Activated T-helper 2 cell treated with anti-CD3 and anti-CD28 coated beads, Interferon-gamma antibody, Interleukin-2, Interleukin-4, amounts not matched to agents 10 μg/mL and 5 μg/mL and 100 μg/mL, durations not matched to agents 14 hours and 24 hours and 36 hours (primary cell): ENCODE measurements around the gene CPED1. TPM values are rescaled to one million over a fixed set of nuclear protein-coding genes. Genes with fewer than 3 reads are reported as not detected.
"Not testable (repeated sequence)": the region's sequence is repeated elsewhere in the genome, so short reads cannot be mapped to it uniquely, and the experiment has no call there.

Source experiments
- DNase-seq: peaks from one replicate; pipeline ENCODE4 v3.0.0; 2021; ENCODE audit warnings: low spot score
- H3K27ac Mint-ChIP-seq: one replicate; pipeline ENCODE4 v1.8.0; 2021; ENCODE audit warnings: mixed read lengths
- H3K27me3 Mint-ChIP-seq: one replicate; pipeline ENCODE4 v1.8.0; 2021; ENCODE audit warnings: low read depth, mixed read lengths
- H3K36me3 Mint-ChIP-seq: one replicate; pipeline ENCODE4 v1.8.0; 2021; ENCODE audit warnings: low read depth, mixed read lengths
- H3K4me1 Mint-ChIP-seq: one replicate; pipeline ENCODE4 v1.8.0; 2021; ENCODE audit warnings: low read depth, mixed read lengths
- H3K4me3 Mint-ChIP-seq: one replicate; pipeline ENCODE4 v1.8.0; 2021; ENCODE audit warnings: low read depth, mild to moderate bottlenecking, moderate library complexity, mixed read lengths
- H3K9me3 Mint-ChIP-seq: one replicate; pipeline ENCODE4 v1.8.0; 2021; ENCODE audit warnings: mixed read lengths
- intact Hi-C: fragments of 100-400 bp; cut with micrococcal nuclease; formaldehyde crosslinking; loops from one replicate; pipeline ENCODE4 v1.15.1; 2023
- total RNA-seq: library from RNA; stranded (reverse); gene quantifications from 2 replicates; pipeline ENCODE4 v1.2.3, GENCODE V29; 2022

CPED1 gene
- total RNA-seq, 1 donor from 2014 or later, result not detected

DNA sequence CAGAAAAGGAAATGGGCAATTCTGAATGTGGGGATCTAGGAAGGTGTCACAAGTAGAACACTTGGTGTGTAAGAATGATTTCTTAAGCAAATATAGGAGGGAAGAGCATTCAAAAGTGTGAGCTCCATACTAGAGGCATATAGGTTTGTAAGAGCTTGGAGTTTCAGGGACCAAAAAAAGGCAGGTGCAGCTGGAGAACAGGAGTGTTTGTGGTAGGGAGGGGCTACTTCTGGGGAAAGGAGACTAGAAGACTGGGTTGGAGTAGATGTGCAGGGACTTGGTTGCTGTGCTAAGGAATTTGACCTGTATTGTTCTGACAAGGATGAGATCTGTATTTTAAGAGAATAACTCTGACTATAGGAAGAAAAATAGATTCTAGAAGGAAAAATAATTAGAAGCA, 46.4 kb downstream of the CPED1 start:
- no peaks in the 10 kb centered on the region for H3K9me3 Mint-ChIP-seq
- no peaks in the 10 kb centered on the region for H3K4me1 Mint-ChIP-seq
- no peak for DNase-seq
- intact Hi-C loops, result no loop called here
- no peaks in the 10 kb centered on the region for H3K36me3 Mint-ChIP-seq
- no peak overlapping the region for H3K4me3 Mint-ChIP-seq
- no peak overlapping the region for H3K27ac Mint-ChIP-seq
- H3K27me3 Mint-ChIP-seq, result no peaks in the 10 kb centered on the region

DNA sequence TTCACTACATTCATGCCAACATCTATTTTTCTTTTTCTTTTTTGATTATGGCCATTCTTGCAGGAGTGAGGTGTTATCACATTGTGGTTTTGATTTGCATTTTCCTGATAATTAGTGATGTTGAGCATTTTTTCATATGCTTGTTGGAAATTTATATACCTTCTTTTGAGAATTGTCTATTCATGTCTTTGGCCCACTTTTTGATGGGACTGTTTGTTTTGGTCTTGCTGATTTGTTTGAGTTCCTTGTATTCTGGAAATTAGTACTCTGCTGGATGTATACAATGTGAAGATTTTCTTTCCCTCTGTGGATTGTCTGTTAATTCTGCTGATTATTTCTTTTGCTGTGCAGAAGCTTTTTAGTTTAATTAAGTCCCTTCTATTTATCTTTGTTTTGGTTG, 48.3 kb downstream of the CPED1 start:
- intact Hi-C loops, DNase-seq, H3K4me1 Mint-ChIP-seq, H3K27ac Mint-ChIP-seq, H3K4me3 Mint-ChIP-seq, H3K9me3 Mint-ChIP-seq, H3K36me3 Mint-ChIP-seq, H3K27me3 Mint-ChIP-seq: not testable (repeated sequence)

DNA sequence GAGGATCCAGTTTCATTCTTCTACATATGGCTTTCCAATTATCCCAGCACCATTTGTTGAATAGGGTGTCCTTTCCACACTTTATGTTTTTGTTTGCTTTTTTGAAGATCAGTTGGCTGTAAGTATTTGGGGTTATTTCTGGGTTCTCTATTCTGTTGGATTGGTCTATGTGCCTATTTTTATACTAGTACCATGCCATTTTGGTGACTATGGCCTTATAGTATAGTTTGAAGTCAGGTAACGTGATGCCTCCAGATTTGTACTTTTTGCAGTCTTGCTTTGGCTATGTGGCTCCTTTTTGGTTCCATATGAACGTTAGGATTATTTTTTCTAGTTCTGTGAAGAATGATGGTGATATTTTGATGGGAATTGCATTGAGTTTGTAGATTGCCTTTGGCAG, 48.8 kb downstream of the CPED1 start:
- H3K4me3 Mint-ChIP-seq, H3K27ac Mint-ChIP-seq, H3K4me1 Mint-ChIP-seq, intact Hi-C loops, H3K27me3 Mint-ChIP-seq, H3K36me3 Mint-ChIP-seq, DNase-seq, H3K9me3 Mint-ChIP-seq: not testable (repeated sequence)

DNA sequence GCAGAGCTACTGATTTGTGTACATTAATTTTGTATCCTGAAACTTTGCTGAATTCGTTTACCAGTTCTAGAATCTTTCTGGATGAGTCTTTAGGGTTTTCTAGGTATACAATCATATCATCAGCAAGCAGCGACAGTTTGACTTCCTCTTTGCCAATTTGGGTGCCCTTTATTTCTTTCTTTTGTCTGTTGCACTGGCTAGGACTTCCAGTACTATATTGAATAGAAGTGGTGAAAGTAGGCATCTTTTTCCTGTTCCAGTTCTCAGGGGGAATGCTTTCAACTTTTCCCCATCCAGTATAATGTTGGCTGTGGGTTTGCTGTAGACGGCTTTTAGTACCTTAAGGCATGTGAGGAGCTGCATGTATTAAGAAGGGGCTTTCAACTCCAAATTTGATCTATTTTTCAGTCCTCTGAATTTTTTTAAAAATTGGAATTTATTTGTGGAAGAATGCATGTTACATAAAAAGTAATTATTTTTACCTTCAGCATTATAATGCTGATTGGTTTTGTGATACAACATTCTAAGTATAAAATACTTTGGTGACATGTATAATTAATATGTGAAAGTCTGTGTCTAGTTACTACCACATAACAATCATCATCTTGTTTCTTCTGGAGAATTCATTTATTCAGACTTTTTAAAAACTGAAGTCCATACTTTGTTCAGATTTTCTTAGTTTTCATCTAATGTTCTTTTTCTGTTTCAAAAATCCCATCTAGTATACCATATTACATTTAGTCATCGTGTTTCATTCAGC, 49.6 kb downstream of the CPED1 start:
- Mint-ChIP-seq H3K4me1 (no peaks in the 10 kb centered on the region), H3K27me3 (no peaks in the 10 kb centered on the region), H3K27ac (no peak overlapping the region), H3K36me3 (no peaks in the 10 kb centered on the region), H3K4me3 (no peak overlapping the region), H3K9me3 (no peaks in the 10 kb centered on the region)
- DNase-seq, result no peak
- intact Hi-C loops, result no loop called here

DNA sequence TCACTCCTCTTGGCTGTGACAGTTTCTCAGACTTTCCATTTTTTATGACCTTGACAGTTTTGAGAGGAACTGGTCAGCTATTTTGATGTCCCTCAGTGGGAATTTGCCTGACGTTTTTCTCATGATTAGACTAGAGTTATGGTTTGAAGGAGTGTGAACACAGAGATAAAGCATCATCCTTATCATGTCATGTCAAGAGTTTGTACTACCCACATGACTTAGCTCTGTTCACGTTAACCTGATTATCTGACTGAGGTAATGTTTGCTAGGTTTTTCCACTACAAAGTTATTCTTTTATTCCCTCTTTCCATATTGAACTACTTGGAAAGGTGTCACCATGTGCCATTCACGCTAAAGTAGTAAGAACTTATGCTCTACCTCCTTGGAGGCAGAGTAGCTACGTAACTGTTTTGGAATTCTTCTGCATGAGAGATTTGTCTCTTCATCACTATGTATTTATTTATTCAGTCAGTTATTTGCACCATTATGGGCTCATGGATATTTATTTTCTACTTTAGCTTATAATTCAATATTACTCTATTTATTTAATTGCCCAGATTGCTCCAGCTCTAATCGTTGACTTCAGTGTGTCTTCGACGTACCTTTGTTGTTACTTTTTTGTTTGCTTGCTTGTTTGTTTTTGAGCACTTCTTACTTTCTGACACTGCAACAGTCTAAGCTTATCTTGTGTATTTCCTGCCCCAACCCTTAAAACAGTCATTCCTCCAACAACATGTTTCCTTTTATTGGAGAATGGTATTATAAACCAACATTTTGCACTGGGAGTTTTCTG, 50.4 kb downstream of the CPED1 start:
- H3K27ac Mint-ChIP-seq, result no peak overlapping the region
- H3K36me3 Mint-ChIP-seq, result no peaks in the 10 kb centered on the region
- H3K9me3 Mint-ChIP-seq, result no peaks in the 10 kb centered on the region
- peaks cover 3% of the 10 kb centered on the region for H3K27me3 Mint-ChIP-seq
- DNase-seq, result no peak
- H3K4me1 Mint-ChIP-seq, result no peaks in the 10 kb centered on the region
- H3K4me3 Mint-ChIP-seq, result no peak overlapping the region
- intact Hi-C loops, result no loop called here

DNA sequence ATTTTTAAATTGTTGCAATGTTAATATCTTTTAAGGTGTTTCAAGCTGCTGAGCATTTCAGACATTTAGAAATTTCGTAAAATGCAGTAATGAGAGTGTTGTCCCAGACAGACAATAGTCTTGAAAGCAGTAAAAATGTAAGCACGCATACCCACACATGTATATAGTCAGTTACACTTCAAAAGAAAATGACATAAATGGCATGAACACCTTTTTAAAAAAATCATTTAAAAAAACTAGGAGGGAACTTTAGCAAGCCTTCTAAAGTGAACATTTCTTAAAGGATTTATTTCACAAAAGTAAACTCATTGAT, 51.0 kb downstream of the CPED1 start:
- intact Hi-C loops, result no loop called here
- Mint-ChIP-seq H3K36me3 (no peaks in the 10 kb centered on the region), H3K27ac (no peak overlapping the region), H3K9me3 (no peaks in the 10 kb centered on the region), H3K4me3 (no peak overlapping the region), H3K4me1 (no peaks in the 10 kb centered on the region), H3K27me3 (peaks cover 3% of the 10 kb centered on the region)
- no peak for DNase-seq

DNA sequence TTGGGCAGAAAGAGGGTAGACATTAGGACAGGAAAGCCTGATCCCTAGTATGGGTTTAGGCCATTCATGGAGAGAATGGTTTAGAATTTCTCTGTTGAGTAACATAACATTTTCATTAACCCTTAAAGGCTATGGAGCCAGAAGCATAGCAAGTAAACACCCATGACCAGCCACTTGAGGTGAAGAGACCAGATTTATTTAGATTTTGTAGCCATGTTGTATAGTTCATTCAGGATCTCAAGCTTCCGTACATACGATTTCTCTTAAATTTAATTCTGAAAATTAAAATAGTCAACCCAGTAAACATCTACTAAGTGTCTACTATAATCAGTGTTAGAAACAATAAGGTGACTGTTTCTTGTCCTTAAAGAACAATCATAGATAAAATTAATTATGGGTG, 51.5 kb downstream of the CPED1 start:
- no peak overlapping the region for H3K27ac Mint-ChIP-seq
- H3K4me1 Mint-ChIP-seq, result no peaks in the 10 kb centered on the region
- H3K36me3 Mint-ChIP-seq, result no peaks in the 10 kb centered on the region
- no peaks in the 10 kb centered on the region for H3K9me3 Mint-ChIP-seq
- peaks cover 3% of the 10 kb centered on the region for H3K27me3 Mint-ChIP-seq
- intact Hi-C loops, result no loop called here
- DNase-seq, result no peak
- H3K4me3 Mint-ChIP-seq, result no peak overlapping the region

DNA sequence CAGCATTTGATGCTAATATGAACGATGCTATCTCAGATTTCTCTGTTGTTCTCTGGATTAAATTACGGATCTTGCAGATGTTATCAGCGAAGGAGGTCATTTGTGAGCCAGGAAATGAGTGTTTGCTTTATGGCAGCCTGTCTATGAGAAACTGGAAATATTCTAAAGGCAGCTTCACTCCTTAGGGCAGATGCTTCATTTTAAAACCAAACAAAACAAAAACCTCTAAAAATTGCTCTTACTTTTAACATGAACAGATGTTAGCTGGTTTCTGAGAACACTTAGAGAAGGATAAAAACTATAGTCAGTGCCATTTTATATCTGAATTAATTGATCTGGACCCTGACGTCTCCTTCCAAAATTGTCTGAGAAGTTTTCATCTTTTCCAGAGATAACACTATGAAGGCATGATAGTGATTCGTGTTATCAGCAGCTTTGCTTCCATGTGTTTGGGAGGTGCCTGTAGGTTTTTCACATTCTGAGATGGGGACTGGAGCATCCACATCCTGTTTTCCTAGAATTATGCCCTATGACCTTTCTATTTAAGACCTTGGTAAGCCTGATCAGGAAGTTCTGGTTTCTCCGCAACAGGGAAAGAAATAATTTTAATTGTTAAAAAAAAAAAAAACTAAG, 53.1 kb downstream of the CPED1 start:
- Mint-ChIP-seq H3K36me3 (no peaks in the 10 kb centered on the region), H3K27me3 (peaks cover 3% of the 10 kb centered on the region), H3K4me3 (no peak overlapping the region), H3K27ac (no peak overlapping the region), H3K9me3 (no peaks in the 10 kb centered on the region), H3K4me1 (no peaks in the 10 kb centered on the region)
- intact Hi-C loops, result no loop called here
- no peak for DNase-seq

DNA sequence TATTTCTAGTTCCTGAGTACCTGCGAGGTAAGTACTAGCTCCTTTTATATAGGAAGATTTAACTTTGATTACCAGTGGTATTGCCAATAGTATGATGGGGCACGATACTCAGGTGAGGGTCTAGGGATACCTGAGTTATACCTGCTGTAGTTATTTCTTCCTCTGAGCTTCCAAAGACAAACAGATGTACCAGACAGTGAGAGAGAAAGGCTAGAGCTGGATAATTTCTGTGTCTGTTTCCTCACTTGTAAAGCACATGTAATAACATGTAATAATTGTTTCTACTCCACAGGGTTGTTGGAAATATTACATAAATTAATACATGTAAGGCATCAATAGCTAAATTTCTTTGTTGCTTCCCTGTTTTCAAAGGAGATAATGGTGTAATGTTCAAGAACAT, 53.7 kb downstream of the CPED1 start:
- Mint-ChIP-seq H3K27ac (no peak overlapping the region), H3K27me3 (peaks cover 3% of the 10 kb centered on the region), H3K4me1 (no peaks in the 10 kb centered on the region), H3K36me3 (no peaks in the 10 kb centered on the region), H3K9me3 (no peaks in the 10 kb centered on the region), H3K4me3 (no peak overlapping the region)
- no peak for DNase-seq
- intact Hi-C loops, result no loop called here

DNA sequence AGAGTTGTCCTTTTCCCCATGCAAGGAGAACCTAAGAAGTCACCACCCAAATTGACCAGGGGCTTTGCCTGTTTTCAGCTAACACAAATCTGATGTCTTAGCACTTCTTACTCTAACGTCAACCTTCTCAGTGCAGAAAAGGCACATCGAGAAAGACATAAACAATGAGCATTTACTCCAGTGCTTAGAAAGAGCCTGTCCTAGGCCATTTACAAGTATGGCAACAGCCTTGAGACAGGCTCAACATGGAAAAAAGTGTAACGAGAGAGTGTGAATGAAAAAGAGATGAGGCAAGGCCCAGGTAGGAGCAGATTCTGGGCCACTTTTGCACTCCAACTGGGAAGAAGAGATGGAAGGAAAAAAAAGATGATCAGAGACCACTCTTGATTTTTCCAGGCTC, 54.4 kb downstream of the CPED1 start:
- Mint-ChIP-seq H3K27me3 (peaks cover 3% of the 10 kb centered on the region), H3K36me3 (no peaks in the 10 kb centered on the region)

DNA sequence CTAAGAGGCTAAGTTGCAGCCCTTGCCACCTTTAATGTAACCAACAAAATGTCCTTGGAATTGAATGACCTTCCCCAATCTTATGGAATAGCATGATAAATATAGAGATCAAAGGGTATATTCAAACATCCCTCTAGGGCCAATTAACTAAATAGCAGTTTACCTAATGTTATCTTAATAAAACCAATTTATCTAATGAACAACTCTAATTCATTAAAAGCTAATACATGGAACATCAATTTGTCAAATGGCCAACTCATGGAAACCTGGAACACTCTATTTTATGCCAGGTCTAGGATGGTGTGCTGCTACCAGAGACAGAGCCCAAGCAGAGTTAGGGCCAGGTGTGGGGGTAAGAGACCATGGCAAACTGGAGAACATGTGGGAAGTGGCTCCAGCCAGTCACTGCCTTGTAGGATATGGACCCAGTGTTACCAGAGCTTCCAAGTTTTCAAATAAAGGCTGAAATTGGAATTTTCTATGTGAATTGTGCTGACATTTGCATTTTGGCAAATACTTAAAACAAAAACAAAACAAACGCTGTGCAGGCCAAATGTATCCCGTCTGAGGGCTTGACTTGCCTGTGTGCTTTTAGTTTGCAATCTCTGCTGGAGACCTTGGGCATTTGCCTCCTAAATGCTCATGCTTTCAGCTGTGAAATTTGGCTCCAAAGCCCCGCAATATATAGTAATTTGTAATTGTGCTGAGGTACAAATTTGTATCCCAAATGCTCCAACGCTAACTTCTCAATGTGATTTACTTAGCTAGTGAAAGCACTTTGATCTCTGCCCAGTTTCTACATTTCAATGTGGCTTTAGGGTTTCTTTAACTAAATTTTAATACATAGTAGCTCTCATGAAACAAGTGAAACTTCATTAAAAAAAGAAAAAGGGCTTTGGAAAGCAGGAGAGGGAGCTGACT, 55.1 kb downstream of the CPED1 start:
- intact Hi-C loops, result no loop called here
- no peak for DNase-seq
- Mint-ChIP-seq H3K9me3 (no peaks in the 10 kb centered on the region), H3K36me3 (no peaks in the 10 kb centered on the region), H3K27ac (no peak overlapping the region), H3K27me3 (peaks cover 3% of the 10 kb centered on the region), H3K4me1 (no peaks in the 10 kb centered on the region), H3K4me3 (no peak overlapping the region)

More for the DNA sequence above, 54.4 kb downstream of the CPED1 start:
- no peak for DNase-seq
- no peak overlapping the region for H3K27ac Mint-ChIP-seq
- no peaks in the 10 kb centered on the region for H3K9me3 Mint-ChIP-seq
- intact Hi-C loops, result no loop called here
- no peak overlapping the region for H3K4me3 Mint-ChIP-seq
- H3K4me1 Mint-ChIP-seq, result no peaks in the 10 kb centered on the region

DNA sequence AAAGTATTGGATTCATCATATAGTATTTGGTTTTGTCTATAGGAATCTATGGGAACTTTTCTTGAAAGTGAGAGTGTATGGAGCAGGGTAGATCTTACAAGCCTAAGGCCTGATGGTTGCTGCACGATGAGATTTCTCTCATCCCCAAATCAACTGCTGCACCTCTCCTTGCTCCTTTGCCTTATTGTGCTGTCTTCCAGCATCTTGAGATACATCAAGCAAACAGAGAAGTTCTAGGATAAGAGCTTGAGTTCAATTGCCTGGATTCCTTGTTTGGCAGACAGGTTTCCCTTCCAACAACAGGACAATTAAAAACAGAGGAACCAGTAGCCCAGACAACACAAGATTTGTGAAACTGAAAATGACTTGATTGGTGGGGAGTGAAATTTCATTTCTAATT, 56.6 kb downstream of the CPED1 start:
- intact Hi-C loops, result no loop called here
- peaks cover 3% of the 10 kb centered on the region for H3K27me3 Mint-ChIP-seq
- no peak for DNase-seq
- H3K9me3 Mint-ChIP-seq, result no peaks in the 10 kb centered on the region
- H3K4me1 Mint-ChIP-seq, result no peaks in the 10 kb centered on the region
- no peak overlapping the region for H3K27ac Mint-ChIP-seq
- no peak overlapping the region for H3K4me3 Mint-ChIP-seq
- no peaks in the 10 kb centered on the region for H3K36me3 Mint-ChIP-seq
